Measurements from ENCODE around the gene H1-8.

H1-8 gene

DNA sequence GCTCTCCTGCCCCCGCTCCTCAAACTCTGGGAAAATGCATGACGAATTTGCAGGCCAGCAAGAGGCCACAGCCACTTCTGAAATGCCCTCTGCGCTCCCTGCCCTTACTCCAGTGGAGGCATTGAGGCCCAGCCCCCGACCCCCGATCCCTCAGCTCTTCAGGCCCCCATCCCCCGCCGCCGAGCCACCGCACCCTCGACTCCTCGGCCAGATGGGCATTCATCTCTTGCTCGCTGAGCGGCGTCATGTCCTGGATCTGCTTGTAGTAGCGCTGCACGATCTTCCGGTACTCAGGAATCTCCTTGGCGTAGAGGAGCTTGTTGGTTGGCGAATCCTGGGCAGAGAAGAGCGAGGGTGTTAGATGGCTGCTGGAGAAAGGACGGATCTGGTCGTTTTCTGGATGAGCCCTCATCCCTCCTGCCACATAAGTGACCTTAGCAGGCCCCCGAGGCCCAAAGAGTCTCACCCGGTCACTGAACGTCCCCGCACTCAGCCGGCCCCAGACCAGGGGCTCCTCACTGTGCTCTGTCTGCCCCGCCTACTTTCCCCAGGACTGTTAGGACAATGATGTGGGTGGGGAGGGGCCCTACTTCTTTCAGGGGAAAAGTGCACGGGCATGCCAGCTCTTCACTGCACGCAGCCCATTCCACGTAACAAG lies 14.0 kb downstream of the H1-8 start:
- DNase-seq (ENCODE audit: low spot score) = no peak

DNA sequence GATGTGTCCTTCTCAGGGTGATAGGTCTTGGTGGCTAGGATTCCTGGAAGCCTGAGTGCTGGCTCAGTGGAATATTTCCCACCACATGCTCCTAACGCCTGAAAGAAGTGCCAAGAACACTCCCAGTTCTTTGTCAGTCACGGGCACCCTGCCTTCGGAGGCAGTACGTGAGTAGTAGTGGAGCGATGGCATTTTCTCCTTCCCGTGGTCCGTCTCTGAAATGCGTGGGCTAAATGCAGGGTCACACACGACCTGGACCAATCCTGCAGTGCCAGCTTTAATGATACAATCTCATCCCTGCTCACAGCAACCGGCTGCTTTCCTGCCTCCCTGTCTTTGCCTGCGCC lies 14.5 kb downstream of the H1-8 start:
- DNase-seq (ENCODE audit: low spot score) = no peak

DNA sequence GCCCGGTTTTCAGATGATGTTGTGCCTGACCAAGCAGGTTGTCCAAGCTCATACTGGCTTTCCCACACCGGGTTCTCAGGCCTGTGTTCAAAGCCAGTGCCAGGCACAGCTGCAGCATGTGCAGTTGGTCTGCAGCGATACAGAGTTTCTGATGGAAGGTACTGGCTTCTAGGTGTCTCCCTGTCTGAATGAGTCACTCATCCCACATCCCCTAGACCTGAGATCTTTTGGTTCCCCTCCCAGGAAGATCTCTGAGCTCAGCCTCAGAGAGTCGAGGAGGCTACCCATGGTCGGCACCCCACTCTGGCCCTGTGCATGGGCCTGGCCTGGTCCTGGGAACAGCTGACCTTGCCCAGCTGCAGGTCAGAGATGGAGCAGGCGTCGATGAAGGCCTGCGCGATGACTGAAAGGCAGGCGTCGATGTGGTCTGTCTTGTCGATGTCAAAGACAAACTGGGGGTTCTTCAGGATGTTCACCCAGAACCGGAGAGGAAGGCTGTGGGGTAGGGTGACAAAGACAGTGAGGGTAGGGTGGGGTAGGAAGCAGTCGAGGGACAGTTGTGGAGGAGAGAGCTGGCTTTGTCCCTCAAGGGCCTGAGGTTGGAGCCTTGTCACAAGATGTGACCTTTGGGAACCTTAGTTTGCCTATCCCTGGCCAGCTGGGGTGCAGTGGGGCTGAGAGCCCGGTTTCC lies 15.3 kb downstream of the H1-8 start:
- no peak for DNase-seq (ENCODE audit: low spot score)

DNA sequence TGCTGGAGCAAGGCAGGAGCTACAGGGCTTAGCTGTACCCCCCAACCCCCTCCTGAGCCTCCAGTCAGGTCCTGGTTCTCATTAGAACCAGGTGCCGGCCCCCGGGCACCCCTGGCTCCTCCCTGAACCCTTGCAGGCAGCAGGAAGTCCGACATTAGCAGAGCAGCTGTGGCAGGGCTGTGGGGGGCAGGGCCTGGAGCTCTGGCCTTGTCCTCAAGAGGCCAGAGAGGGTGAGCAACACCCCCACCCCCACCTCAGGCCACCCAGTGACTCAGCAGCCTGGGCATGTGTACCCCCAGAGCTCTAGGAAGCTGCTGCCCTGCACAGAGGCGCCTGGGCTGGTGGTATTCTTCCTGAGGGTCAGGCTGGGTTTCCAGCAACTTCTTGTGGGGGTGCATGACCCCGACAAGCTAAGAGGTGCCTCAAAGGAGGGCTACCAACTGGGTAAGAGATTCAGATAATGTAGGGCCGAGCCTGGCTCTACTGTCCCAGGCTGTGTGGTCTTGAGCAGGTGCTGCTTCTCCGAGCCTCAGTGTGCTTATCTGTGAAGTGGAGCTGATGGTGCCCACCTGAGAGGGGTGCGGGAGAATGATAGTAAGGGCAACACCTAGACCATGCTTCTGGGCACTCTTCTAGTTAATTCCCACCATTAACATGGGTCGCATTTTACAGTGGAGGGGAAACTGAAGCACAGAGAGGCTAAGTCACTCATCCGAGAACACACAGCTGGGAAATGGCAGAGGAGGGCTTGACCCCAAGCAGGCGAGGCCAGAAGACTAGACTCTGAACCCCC lies 16.0 kb downstream of the H1-8 start:
- no peak for DNase-seq (ENCODE audit: low spot score)

DNA sequence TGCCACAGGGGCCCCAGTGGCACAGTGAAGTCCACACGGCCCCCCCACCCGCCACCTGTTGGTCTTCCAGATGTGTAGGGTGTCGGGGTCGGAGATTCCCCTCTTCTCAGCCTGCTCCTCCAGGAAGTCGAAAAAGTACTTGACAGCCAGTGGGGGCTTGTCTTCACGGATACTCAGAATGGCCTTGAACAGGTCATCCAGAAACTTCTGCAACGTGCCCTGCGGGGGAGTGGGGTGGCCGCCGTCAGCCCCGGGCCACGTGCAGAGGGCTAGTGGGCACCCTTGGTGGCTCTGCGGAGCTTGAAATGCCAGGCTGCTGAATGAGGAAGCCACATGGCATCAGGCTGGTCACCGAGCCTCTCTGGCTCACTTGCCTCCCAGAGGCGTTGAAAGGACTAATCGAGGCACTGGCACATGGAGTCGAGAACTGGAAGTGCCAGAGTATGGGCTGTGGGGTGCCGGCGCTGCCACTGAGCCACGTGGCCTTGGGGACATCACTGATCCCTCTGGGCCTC lies 16.6 kb downstream of the H1-8 start:
- DNase-seq (ENCODE audit: low spot score) = no peak

DNA sequence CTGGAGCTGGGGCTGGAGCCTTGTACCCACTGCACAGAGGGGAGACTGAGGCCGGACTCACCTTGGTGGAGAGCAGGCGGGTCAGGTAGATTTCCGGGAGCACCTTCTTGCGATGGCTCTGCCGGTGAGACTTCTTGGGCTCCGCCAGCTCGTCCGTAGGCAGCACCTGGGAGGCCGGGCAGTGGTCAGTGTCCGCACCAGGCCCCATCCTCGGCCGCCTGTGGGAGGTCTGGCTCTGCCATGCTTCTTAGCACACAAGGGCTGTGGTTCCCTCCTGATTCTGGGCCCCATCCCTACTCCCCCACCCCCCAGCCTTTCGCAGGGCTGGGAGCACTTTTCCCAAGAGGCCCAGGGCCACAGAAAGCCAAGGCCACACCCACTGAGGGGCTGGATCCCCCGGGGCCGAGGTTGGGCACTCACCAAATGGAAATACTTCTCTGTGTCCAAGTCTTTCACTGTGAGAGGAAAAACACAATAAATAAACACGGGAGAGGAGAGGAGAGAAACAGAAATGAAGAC lies 17.4 kb downstream of the H1-8 start:
- DNase-seq (ENCODE audit: low spot score) = no peak

DNA sequence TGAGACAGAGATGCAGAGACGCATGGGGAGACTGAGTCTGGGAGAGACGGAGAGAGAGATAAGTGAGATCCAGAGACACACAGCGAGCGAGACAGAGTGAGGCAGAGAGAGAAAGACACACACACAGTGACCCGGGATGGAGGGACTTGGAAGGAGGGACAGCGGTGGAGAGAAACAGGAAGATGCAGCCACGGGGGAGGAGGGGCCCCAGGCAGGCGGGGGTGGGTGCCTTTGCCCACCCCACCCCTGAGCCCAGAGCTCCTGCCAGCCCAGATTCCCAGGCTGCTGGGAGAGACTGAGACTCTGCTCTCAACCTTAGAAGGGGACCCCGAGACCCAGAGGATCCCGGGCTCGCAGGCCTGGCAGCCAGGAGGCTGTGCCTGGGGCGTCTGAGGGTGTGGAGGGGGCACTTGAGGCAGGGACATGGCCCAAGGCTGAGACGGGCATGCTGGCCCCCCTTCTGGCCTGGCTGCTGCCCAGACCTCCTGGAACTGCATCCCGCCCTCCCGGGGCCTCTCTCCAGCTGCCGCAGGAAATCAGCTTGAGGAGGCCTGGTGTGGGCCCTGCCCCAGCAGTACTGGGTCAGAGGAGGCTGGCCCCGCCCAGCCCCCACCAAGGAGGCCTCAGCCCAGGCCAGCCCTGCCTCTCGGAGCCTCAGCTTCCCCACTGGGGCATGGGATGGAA lies 18.1 kb downstream of the H1-8 start:
- no peak for DNase-seq (ENCODE audit: low spot score)

DNA sequence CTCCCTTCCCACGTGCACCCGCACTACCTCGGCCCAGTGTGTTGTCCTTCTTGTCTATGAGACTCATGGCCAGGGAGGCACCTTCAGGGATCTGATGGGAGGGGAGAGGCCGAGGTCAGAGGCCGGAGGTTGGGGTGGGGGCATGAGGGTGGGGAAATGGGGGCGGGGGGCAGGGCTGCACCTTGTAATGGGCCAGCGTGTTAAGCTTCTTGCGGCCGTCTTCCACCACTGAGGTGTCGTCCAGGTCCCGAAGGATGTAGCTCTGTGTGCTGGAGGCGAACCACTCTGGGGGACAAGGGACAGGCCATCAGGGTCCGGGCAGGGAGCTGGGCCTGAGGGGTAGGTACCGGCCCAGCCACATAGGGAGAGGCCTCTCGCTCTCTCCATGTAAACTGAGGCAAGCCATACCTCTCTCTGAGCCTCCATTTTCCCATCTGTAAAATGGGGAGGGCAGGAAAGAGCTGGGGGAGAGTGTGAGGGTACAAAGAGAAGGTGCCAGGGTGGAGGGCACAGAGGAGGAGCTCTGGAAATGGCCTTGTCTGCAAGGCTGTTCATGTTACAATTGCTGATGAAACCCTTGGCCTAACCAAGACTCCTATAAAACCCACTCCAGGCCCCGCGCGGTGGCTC lies 18.8 kb downstream of the H1-8 start:
- DNase-seq (ENCODE audit: low spot score) = no peak

DNA sequence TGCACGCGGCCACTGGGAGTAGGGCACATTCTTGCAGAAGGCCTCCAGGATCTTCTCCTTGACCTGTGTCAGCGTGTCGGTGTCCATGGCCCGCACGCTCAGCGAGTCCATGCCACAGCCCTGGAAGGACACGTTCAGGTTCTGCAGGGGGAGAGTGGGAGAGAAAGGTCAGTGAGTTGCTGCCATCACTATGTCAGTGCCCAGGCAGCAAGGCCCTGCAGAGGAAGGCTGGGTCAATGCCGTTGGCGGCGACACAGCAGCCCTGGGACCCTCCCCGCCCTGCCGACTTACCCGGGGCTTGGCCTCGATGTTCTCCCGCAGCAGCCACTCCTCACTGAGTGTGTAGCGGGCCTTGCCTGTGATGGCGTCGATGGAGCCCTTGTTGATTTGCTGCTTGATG lies 19.8 kb downstream of the H1-8 start:
- DNase-seq (ENCODE audit: low spot score) = no peak

DNA sequence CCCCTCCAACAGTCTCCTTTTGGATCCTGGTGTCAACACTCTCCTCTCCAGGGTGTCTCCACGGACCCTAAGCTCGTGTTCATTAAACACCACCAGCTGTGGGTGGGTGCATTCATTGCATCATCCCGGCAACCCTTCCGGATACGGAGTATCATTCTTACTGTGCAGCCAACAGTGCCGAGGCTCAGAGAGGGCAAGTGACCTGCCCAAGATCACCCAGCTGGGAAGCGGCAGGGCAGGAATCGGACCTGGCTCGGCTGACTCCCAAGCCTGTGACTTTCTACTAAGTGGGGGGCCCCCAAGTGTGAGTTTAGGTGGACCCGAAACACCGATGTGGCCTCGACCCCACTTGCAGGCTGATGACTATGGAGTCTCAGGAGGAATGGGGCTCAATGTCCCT lies 20.4 kb downstream of the H1-8 start:
- no peak for DNase-seq (ENCODE audit: low spot score)

DNA sequence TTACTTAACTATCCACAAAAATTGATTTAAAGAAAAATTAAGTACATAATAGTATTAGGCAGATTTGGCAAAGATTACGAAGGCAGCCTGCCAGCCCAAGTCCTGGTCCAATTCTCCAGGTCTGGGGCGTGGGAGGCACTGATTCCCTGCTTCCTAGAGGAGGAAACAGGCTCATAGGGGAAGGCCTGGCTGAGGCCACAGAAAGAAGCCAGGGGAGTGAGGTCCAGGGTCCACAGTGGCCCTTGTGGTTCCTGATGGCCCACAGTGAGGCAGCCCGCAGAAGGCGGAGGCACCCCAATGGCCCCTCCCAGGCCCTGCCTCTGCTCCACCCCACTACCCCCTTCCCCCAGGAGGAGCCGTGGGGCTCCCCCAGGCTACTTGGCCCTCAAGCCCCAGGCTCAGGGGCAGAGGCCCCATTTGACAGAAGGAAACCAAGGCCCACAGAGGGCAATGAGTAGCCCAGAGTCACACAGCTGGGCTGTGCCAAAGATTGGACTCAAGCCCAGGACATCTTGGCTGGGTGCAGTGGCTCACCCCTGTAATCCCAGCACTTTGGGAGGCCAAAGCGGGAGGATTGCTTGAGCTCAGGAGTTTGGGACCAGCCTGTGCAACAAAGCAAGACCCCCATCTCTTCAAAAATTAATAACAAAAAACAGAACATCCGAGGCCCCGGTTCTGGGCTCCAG lies 21.0 kb downstream of the H1-8 start:
- DNase-seq (ENCODE audit: low spot score) = no peak

DNA sequence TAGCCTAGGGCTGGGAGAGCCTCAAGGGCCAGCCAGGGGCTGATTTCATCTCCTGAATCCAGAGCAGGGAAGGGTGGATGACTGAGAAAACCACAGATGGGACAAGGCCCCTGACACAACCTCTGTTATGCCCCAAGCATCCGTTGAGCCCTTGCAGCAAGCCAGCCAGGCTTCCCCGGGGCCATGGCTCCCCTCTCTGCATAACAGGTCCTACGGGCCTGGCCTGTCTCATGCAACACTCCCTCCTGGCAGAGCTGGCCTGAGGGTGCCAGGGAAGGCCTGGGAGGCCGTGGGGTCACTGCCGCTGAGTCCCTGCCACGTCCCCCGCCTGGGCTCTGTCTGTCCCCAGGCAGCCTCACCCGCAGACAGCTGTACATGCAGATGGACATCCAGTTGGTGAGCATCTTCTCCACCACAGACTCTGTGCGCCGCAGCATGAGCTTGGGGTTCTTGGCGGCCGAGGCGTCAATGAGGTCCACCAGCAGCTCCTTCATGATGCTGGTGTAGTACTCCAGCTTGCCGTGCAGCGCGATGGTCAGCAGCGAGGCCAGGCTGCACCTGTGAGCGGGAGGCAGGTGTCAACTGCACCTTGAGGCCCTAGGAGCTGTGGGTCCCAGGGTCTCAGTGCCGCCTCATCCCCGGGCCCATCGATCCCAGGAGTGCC lies 22.1 kb downstream of the H1-8 start:
- DNase-seq (ENCODE audit: low spot score) = no peak

DNA sequence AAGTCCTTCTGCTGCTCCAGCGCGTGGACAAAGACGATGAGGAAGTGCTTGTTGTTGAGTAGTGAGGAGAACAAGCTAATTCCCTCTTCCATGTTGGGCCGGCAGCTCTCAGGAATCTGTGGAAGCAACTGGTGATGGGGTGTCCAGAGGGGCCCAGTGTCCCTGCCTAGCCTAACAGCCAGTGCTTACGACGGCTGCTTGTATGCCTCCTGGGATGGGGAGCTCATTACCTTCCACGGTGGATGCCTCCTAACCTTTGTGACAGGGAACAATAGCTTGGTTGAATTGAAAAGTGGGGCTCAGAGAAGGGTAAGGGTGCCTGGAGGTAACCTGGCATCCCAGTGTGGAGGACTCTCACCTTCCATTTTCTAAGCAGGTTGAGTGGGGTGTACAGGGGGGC lies 22.9 kb downstream of the H1-8 start:
- no peak for DNase-seq (ENCODE audit: low spot score)

DNA sequence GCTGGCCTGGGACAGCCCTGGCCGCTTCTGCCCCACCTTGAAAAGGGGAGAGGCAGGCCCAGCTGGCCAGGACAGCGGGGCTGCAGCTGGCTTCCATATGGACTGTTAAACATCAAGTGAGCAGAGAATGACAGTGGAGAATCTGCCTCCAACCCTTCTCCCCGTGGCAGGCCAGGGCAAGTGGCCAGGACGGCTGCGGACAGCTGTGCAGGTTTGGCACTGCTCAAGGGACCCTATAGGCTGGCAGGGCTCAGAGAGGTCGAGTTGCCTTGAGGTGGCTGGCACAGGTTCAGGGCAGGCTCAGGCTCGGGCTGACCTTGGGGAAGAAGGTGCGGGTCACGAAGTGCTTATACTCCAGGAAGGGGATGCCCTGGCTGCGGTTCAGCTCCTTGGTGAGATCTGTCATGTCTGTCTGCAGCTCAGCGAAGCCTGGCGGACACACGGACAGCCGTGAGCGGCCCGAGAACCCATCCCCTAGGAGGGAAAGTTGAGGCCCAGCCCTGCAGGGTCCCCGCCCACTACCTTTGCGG lies 24.3 kb downstream of the H1-8 start:
- DNase-seq (ENCODE audit: low spot score) = no peak

DNA sequence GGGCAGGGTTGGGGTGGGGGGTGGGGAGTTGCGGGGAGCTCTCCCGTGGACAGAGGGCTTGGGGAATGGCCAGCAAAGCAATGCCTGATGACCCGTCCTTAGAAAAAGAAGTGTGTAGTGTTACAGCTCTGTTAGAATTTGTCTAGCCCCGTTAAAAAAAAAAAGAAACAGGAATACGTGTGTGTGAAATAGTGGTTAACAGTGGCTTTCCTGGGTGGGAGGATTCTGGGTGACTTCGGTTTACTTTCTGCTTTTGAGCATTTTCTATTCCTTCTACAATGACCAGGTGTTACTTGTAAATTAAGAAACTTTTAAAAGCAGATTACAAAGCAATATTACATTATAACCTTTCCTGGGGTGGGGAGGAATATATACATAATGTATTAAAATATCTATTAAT lies 25.0 kb downstream of the H1-8 start:
- no peak for DNase-seq (ENCODE audit: low spot score)

DNA sequence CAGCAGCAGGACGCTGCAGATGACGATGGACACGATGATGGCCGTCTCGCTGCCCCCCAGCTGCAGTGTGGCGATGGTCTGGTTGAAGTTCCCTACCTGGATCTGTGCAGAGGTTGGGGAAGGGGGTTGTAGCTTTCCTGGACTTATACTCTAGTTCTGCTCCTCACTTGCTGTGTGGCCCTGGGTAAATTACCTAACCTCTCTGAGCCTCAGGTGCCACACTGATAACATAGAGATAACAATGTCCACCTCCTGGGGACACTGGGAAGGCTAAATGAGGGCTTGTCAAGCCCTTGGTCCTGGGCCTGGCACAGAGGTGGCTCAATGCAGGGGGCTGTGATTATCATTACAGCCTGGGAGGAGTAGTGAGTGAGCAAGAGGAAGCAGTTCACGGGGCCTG lies 26.9 kb downstream of the H1-8 start:
- no peak for DNase-seq (ENCODE audit: low spot score)

DNA sequence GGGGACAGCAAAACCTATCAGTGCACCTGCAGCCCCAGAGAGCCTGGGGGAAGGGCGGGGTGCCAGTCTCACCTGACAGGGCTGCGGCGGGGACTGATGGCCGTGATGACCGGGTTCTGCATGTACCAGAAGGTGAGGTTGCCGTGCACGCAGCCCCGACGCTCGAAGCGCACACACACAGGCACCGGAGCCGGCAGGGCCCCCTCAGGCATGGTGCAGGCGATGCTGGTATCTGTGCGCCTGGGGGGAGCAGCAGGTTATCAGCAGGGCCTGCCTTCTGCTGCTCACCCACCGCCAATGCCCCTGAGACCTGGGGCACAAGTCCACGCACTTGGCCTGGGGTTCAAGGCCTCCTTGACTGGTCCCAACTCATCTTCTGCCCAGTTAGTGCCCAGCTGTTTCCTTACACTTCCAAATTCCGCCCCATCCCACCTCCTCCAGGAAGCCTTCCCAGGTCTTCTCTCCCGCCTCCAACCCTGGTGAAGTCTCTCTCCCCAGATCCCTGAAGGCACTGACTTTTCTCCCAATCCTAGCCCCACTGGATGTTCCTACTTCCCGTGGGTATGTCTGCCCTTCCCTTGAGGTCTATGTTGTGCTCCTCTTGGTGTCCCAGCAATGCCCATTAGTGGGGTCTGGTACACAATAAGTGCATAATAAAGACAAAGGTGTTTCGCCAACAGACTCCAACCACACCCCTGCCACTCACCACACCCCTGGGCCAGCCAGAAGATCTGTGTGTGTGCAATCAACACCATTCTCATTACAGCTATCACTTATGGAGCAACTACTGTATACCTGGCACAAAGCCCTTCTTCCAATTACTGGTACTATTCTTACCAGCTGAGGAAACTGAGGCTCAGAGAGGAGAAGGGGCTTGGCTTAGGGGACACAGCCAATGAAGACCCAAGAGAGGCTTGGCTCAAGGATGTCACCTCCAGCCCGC lies 28.9 kb downstream of the H1-8 start:
- DNase-seq (ENCODE audit: low spot score) = no peak

DNA sequence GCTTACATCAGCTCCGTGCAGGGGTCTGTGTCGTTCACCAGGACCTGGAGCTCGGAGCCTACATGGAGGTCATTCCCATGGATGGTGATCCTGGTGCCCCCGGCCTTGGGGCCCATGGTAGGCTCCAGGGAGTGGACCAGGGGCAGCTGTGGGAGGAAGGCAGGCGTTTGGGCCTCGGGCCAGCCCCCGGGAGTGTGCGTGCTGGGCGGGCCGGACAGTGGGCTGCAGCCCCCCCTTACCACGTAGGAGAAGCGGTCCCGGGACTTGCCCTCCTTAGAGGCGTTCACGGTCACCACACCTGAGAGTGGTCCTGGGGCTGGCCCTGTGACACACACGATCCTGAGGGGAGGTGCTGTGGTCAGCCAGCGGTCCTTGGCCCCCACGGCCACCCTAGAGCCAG lies 29.6 kb downstream of the H1-8 start:
- no peak for DNase-seq (ENCODE audit: low spot score)

DNA sequence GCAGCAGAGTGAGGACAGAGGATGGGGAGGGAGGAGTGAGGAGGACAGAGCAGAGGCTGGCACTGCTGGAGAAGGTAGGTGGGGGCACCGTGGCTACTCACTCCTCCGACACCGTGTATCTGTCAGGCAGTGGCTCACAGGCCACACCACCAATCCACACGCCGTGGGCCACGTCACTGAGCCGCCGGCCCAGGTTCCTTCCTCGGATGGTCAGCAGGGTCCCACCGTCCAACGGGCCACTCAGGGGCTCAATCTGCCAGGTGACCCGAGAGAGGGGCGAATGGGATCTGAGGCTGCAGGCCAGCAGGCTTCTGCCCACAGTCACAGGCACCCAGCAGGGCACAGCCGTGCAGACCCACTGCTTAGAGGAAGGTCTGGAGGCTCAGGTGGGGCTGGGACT lies 30.5 kb downstream of the H1-8 start:
- DNase-seq (ENCODE audit: low spot score) = no peak

All from HuH-7 (cell line).